22Rv1 (cell line): Measurements from ENCODE around the gene RAP1A.

Experiments
- H3K27ac ChIP-seq: fragments of 450-650 bp; 2 replicates; pipeline ENCODE4 v1.5.1; 2017
- ZFX ChIP-seq: fragments of 450-650 bp; IDR thresholded peaks from 2 replicates; pipeline ENCODE4 v1.6.1; 2017; ENCODE audit warnings: antibody characterized with exemption, borderline replicate concordance
- TF ChIP-seq, protein P1 (sequence below): fragments of 450-650 bp; IDR thresholded peaks from 2 replicates; pipeline ENCODE4 v1.5.1; 2017; ENCODE audit warnings: mild to moderate bottlenecking

Gene RAP1A

DNA sequence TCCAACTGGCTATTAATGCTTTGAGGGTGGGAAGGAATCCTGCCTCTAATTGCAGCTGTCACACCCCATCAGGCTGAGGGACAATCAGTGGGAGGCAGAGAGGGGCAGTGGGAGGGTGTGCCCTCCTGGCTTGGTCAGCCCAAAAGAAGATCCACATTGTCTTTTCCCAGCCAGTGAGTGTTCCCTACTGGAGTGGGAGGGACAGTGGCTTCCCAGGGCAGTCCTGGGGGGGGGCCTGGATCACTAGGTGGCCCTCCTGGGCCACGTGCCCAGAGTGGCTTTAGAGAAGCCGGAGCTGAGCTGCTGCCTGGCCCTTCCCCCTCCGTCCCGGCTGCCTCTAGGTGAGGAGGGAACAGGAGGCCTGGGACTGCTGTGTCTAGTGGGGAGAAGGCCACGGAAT is 105.6 kb downstream of the RAP1A start:
- no peak overlapping the region for H3K27ac ChIP-seq
- TF ChIP-seq ZFX: no peak

DNA sequence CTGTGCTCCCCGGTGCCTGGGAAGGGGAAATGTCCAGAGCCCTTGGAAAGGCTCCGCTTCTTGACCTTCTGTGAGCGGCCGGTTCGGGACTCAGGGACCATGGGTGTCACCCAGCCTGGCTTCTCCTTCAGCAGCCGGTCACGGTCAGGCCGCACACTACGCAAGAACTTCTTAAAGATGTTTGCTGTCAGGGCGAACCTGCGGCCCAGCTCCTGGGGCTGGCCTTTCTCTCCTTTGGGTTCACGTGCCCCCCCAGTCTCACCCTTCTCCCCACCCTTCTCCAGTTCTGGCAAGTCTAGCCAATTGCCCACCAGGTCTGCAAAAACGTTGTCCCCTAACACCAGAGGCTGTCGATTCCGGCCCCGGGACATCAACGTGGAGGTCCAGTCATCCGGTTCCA is 107.5 kb downstream of the RAP1A start:
- no peak overlapping the region for H3K27ac ChIP-seq
- TF ChIP-seq, protein P1, sequence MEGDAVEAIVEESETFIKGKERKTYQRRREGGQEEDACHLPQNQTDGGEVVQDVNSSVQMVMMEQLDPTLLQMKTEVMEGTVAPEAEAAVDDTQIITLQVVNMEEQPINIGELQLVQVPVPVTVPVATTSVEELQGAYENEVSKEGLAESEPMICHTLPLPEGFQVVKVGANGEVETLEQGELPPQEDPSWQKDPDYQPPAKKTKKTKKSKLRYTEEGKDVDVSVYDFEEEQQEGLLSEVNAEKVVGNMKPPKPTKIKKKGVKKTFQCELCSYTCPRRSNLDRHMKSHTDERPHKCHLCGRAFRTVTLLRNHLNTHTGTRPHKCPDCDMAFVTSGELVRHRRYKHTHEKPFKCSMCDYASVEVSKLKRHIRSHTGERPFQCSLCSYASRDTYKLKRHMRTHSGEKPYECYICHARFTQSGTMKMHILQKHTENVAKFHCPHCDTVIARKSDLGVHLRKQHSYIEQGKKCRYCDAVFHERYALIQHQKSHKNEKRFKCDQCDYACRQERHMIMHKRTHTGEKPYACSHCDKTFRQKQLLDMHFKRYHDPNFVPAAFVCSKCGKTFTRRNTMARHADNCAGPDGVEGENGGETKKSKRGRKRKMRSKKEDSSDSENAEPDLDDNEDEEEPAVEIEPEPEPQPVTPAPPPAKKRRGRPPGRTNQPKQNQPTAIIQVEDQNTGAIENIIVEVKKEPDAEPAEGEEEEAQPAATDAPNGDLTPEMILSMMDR: no peak
- no peak for TF ChIP-seq ZFX

DNA sequence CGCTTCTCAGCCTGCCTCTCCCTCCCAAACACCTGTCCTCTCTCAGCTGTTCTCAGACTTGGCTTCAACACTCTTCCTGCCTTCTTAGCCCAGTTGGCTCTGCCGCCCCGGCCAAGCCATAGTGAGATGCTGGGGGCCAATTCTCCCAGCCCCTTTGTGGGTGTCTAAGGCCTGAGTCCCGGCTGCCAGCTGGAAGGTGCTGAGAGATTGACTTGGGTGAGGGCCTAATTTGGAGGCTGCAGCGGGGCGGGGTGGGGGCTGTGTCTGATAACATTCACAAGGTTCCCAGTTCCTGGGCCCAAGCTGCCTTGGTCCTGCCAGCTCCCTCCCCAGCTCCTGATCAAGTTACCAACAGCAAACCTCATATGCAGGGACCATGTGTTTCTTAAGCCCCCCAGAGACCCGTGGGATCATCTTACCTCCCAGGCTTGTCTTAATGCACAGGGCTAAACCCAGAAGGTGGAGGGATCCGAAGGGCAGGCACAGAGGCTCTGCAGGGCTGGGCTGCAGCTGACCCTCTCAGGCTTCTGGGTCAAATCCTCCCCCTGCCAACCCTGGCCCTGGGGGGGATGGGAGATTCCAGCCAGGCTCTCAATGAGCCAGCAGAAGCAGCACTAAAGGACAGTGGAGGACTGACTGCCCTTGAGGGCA is 109.8 kb downstream of the RAP1A start:
- TF ChIP-seq, protein P1: no peak
- TF ChIP-seq ZFX: no peak
- no peak overlapping the region for H3K27ac ChIP-seq

DNA sequence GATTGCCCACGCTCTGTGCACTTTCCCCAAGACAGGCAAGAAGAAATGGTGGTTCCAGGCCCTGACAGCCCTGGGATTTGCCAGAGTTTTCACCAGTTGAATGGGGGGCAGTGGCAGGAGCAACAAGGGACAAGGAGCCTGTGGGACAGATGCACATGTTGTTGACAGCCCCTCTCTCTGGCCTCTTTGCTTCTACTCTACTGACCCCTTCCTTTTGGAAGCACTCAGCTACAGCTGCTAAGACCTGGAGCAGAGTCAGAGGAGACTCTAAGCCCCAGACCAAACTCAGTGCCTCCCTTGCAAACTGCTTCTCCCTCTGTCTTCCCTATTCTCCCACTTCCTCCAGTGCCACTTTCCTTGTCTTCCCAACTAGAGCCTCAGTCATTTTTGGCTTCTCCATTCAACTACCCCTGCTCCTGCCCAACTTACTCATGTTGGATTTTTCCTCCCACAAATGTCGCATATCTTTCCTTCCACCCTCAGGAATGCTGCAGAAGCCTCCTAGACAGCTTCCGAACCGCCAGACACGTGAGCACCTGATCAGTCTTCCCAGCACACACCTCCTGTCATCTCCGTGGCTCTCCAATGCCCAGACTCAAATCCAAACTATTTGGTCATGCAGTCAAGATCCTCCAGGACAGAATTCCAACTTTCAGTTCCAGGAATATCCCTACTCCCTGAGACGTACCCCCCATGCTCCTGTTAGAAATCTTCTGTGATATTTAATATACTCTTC is 110.5 kb downstream of the RAP1A start:
- TF ChIP-seq, protein P1: no peak
- no peak for TF ChIP-seq ZFX
- no peak overlapping the region for H3K27ac ChIP-seq

DNA sequence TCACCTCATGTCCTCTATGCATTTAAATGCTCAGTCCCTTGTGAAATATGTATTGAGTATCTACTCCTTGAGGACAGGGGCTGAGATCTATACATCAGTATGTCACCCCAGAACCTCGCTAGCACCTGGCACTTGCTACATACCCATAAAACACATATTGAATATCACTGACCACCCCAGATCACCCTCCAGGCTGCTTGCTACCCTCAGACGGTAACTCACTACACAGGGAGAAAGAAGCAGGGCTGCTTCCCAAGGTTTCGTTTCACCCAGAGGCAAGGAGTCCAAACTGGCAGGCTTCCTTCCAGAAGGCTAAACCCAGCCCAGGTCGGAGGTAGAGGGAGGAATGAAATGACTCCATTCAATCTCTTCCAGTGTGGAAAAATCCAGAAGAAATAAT is 111.1 kb downstream of the RAP1A start:
- H3K27ac ChIP-seq: no peak overlapping the region
- TF ChIP-seq ZFX: no peak
- TF ChIP-seq, protein P1: no peak

DNA sequence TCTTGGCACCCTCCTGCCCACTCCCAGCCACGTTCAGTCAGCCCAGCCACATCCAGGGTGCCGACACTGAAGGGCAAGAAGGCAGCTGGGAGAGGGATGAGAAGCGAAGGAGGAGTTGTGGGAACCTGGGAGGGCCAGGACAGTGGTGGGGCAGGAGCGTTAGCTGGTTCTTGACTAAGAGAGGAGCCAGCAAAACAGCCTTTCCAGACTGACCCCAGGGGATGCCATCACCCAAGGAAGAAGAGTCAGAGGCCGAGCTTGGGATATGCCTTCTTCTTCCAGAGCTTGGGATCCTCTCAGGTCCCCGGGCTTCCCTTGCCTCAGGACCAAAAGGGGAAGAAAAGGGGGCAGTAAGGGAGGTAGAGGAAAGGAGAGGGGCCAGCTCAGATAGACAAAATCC is 112.4 kb downstream of the RAP1A start:
- no peak overlapping the region for H3K27ac ChIP-seq
- TF ChIP-seq ZFX: no peak
- TF ChIP-seq, protein P1: no peak

DNA sequence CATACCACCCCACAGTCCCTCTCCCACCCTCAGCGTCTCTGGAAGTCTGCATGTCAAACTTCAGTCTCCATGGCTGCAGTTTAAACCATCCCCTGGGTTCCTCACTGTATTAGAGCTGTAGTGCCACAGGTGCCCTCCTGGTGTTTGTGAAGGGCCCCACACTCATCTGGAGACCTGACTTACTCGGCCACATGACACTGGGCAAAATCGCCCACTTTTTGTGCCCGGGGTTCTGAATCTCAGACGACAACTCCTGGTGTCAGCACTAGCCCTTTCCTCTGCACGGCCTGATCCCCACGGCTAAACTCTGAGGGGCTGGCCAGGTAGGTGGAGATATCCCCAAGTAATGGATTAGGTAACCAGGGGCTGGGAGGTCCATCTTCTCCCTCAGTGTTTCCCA is 113.1 kb downstream of the RAP1A start:
- no peak overlapping the region for H3K27ac ChIP-seq

More for the DNA sequence above, 113.1 kb downstream of the RAP1A start:
- TF ChIP-seq ZFX: no peak
- TF ChIP-seq, protein P1: no peak
